H9 (cell line): ENCODE data around the gene DHCR7. TPM values are rescaled to one million over a fixed set of nuclear protein-coding genes. Genes with fewer than 3 reads are reported as not detected.

Source experiments
- DNase-seq: peaks from one replicate; pipeline ENCODE4 v3.0.0-alpha.2; 2017
- H2AFZ ChIP-seq: one replicate; pipeline ENCODE4 v1.6.1; 2013; ENCODE audit warnings: mild to moderate bottlenecking, low read length, control low read depth, moderate library complexity
- H2AK5ac ChIP-seq: 2 replicates; pipeline ENCODE4 v1.6.1; 2013; ENCODE audit warnings: low read length, control low read depth, mixed read lengths; ENCODE audit not compliant: insufficient read length
- H2BK120ac ChIP-seq: one replicate; pipeline ENCODE4 v1.6.1; 2013; ENCODE audit warnings: low read depth, mild to moderate bottlenecking, low read length, control low read depth, inconsistent platforms; ENCODE audit not compliant: poor library complexity, severe bottlenecking
- H2BK12ac ChIP-seq: 2 replicates; pipeline ENCODE4 v1.6.1; 2013; ENCODE audit warnings: low read length, control low read depth, mixed read lengths, low read depth; ENCODE audit not compliant: insufficient read length
- H2BK15ac ChIP-seq: 2 replicates; pipeline ENCODE4 v1.6.1; 2013; ENCODE audit warnings: low read depth, low read length, control low read depth
- H2BK20ac ChIP-seq: one replicate; pipeline ENCODE4 v1.6.1; 2013; ENCODE audit warnings: low read depth, mild to moderate bottlenecking, low read length, control low read depth, inconsistent platforms; ENCODE audit not compliant: poor library complexity, severe bottlenecking
- H2BK5ac ChIP-seq: 2 replicates; pipeline ENCODE4 v1.6.1; 2013; ENCODE audit warnings: low read length, control low read depth, mixed read lengths; ENCODE audit not compliant: insufficient read length
- H3K14ac ChIP-seq: 2 replicates; pipeline ENCODE4 v1.6.1; 2013; ENCODE audit warnings: low read length, control low read depth; ENCODE audit not compliant: insufficient read depth
- H3K18ac ChIP-seq: 2 replicates; pipeline ENCODE4 v1.6.1; 2013; ENCODE audit warnings: low read depth, mild to moderate bottlenecking, mixed read lengths, low read length, control low read depth; ENCODE audit not compliant: insufficient read length
- H3K23ac ChIP-seq: 2 replicates; pipeline ENCODE4 v1.6.1; 2013; ENCODE audit warnings: low read length, control low read depth, mixed read lengths, low read depth; ENCODE audit not compliant: insufficient read length
- H3K23me2 ChIP-seq: 2 replicates; pipeline ENCODE4 v1.6.1; 2013; ENCODE audit warnings: low read depth, mild to moderate bottlenecking, mixed read lengths, low read length, control low read depth; ENCODE audit not compliant: insufficient read length, poor library complexity, severe bottlenecking
- H3K27ac ChIP-seq: 2 replicates; pipeline ENCODE4 v1.5.1; 2013; ENCODE audit warnings: low read length, control low read depth, mixed read lengths, low read depth; ENCODE audit not compliant: insufficient read length
- H3K27me3 ChIP-seq: 2 replicates; pipeline ENCODE4 v1.6.1; 2013; ENCODE audit warnings: low read length, control low read depth, inconsistent platforms; ENCODE audit not compliant: insufficient read depth
- H3K4ac ChIP-seq: 2 replicates; pipeline ENCODE4 v1.6.1; 2013; ENCODE audit warnings: low read depth, mild to moderate bottlenecking, control low read depth, inconsistent platforms, low read length, moderate library complexity
- H3K4me1 ChIP-seq: 2 replicates; pipeline ENCODE4 v1.6.1; 2013; ENCODE audit warnings: low read length, control low read depth, inconsistent platforms; ENCODE audit not compliant: insufficient read depth
- H3K4me2 ChIP-seq: 2 replicates; pipeline ENCODE4 v1.6.1; 2013; ENCODE audit warnings: low read length, control low read depth, mixed read lengths; ENCODE audit not compliant: insufficient read length, insufficient read depth
- H3K56ac ChIP-seq: 2 replicates; pipeline ENCODE4 v1.6.1; 2013; ENCODE audit warnings: low read depth, mild to moderate bottlenecking, mixed read lengths, low read length, control low read depth; ENCODE audit not compliant: insufficient read length
- H3K79me1 ChIP-seq: 2 replicates; pipeline ENCODE4 v1.6.1; 2013; ENCODE audit warnings: low read depth, mild to moderate bottlenecking, moderate library complexity, low read length, control low read depth, inconsistent platforms; ENCODE audit not compliant: insufficient read depth, poor library complexity, severe bottlenecking
- H3K79me2 ChIP-seq: 2 replicates; pipeline ENCODE4 v1.6.1; 2013; ENCODE audit warnings: low read length, control low read depth, inconsistent platforms; ENCODE audit not compliant: insufficient read depth
- H3K9ac ChIP-seq: 2 replicates; pipeline ENCODE4 v1.6.1; 2013; ENCODE audit warnings: low read length, control low read depth, mixed read lengths; ENCODE audit not compliant: insufficient read length; ENCODE audit errors: extremely low read depth
- H3K9me3 ChIP-seq: one replicate; pipeline ENCODE4 v1.6.1; 2013; ENCODE audit warnings: low read depth, low read length, inconsistent platforms; ENCODE audit not compliant: control insufficient read depth
- H3T11ph ChIP-seq: one replicate; pipeline ENCODE4 v1.6.1; 2013; ENCODE audit warnings: mild to moderate bottlenecking, low read length, control low read depth, inconsistent platforms
- H4K20me1 ChIP-seq: one replicate; pipeline ENCODE4 v1.6.1; 2013; ENCODE audit not compliant: control insufficient read depth, insufficient read length, insufficient read depth
- H4K5ac ChIP-seq: 2 replicates; pipeline ENCODE4 v1.6.1; 2013; ENCODE audit warnings: low read depth, mild to moderate bottlenecking, mixed read lengths, low read length, control low read depth; ENCODE audit not compliant: insufficient read length
- H4K8ac ChIP-seq: replicated peaks from 2 replicates; pipeline ENCODE4 v1.6.1; 2013; ENCODE audit warnings: low read length, control low read depth, mixed read lengths, low read depth; ENCODE audit not compliant: insufficient read length
- H4K91ac ChIP-seq: 2 replicates; pipeline ENCODE4 v1.6.1; 2013; ENCODE audit warnings: low read depth, mild to moderate bottlenecking, moderate library complexity, mixed read lengths, low read length, control low read depth; ENCODE audit not compliant: insufficient read length
- H3K27ac Mint-ChIP-seq, 3 experiments: 2 replicates in 2 of 3; 3 replicates in 1 of 3; pipeline ENCODE4 v1.8.0; 2020 to 2021; ENCODE audit warnings: mixed read lengths in 3 of 3, mild to moderate bottlenecking in 1 of 3, moderate library complexity in 1 of 3
- H3K27me3 Mint-ChIP-seq: 2 replicates; pipeline ENCODE4 v1.8.0; 2021; ENCODE audit warnings: low read depth, mild to moderate bottlenecking, moderate library complexity, mixed read lengths
- H3K36me3 Mint-ChIP-seq, 3 experiments: 2 replicates in 2 of 3; 3 replicates in 1 of 3; pipeline ENCODE4 v1.8.0; 2020 to 2021; ENCODE audit warnings: low read depth in 3 of 3, mixed read lengths in 3 of 3; ENCODE audit not compliant: insufficient read depth in 1 of 3
- H3K4me1 Mint-ChIP-seq, 2 experiments: 2 replicates each; pipeline ENCODE4 v1.8.0; 2020; ENCODE audit warnings: mixed read lengths in 2 of 2
- H3K4me3 Mint-ChIP-seq, 2 experiments: 2 replicates in 1 of 2; 3 replicates in 1 of 2; pipeline ENCODE4 v1.8.0; 2020 to 2021; ENCODE audit warnings: mild to moderate bottlenecking in 2 of 2, mixed read lengths in 2 of 2, moderate library complexity in 1 of 2
- H3K9me3 Mint-ChIP-seq, 2 experiments: 2 replicates in 1 of 2; 3 replicates in 1 of 2; pipeline ENCODE4 v1.8.0; 2020; ENCODE audit warnings: mild to moderate bottlenecking in 2 of 2, mixed read lengths in 2 of 2, moderate library complexity in 1 of 2
- CTCF ChIP-seq: fragments of 200-600 bp; sonication (generic); conservative IDR thresholded peaks from 3 replicates; pipeline ENCODE4 v1.8.0; 2021; ENCODE audit warnings: antibody characterized with exemption, mild to moderate bottlenecking
- WGBS: extraction: QIAGEN DNeasy Blood & Tissue Kit; methylation state at CpG from one replicate; pipeline ENCODE4 v1.1.7; 2013; ENCODE audit warnings: missing lambda C conversion rate, low lambda C conversion rate, mixed read lengths; ENCODE audit not compliant: insufficient read length; ENCODE audit errors: extremely low coverage; 5-methylcytosine and 5-hydroxymethylcytosine counted together
- total RNA-seq: library from RNA; stranded (reverse); gene quantifications from 2 replicates; pipeline ENCODE4 v1.2.1, GENCODE V29; 2021

The DHCR7 gene
- total RNA-seq, 1 experiment from 2014 or later = 124 TPM

DNA sequence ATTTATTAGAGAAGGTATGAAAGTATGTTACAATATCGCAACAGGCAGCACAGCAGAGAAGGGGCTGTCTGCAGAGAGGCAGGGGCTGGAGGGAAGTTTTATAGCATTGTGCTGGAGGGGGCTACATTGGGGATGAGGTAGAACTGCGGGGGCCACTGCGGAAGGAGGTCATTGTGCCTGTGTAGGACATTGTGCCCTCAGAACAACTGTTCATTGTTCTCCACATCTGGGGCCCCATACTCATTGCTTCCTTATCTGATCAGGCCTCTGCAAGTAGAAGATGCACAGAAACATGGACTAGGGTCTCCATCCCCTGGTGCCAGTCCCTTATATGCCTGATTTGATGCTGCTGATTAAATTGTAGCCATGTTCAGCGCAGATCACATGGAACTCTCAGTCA, 16.9 kb upstream of the DHCR7 start:
- no CpG with 5 or more reads among the region's 4 CpGs for WGBS
- Histone ChIP-seq H4K5ac (no peak overlapping the region), H4K91ac (no peak overlapping the region), H3K27ac (no peak overlapping the region), H2BK5ac (no peak overlapping the region), H2BK120ac (no peak overlapping the region), H3K4me1 (no peaks in the 10 kb centered on the region), H2BK12ac (no peak overlapping the region), H3K4me2 (no peak overlapping the region), H3K14ac (no peak overlapping the region), H3K79me1 (no peaks in the 10 kb centered on the region), H3K18ac (no peak overlapping the region), H3K23ac (no peak overlapping the region), H3K9ac (no peak overlapping the region), H3K27me3 (no peaks in the 10 kb centered on the region), H2AK5ac (no peak overlapping the region), H3K23me2 (no peaks in the 10 kb centered on the region), H3K56ac (no peak overlapping the region), H3K79me2 (no peaks in the 10 kb centered on the region), H3T11ph (no peak overlapping the region), H4K20me1 (no peaks in the 10 kb centered on the region), H2BK15ac (no peak overlapping the region), H3K4ac (no peak overlapping the region), H3K9me3 (peaks cover 16% of the 10 kb centered on the region), H2BK20ac (no peak overlapping the region), H4K8ac (no peak overlapping the region), H2AFZ (no peak overlapping the region)
- H3K9me3 Mint-ChIP-seq = peaks cover 17 to 21% of the 10 kb centered on the region in 2 experiments
- no peaks in the 10 kb centered on the region; the same call in 1 of the 2 replicates for H3K27me3 Mint-ChIP-seq
- H3K4me1 Mint-ChIP-seq = peaks cover 0 to 3% of the 10 kb centered on the region in 2 experiments; a peak in 3 of 4 replicates
- TF ChIP-seq CTCF = no peak
- H3K27ac Mint-ChIP-seq = no peak overlapping the region
- DNase-seq = no peak
- H3K36me3 Mint-ChIP-seq = peaks cover 37 to 76% (median 58%) of the 10 kb centered on the region in 3 experiments; a peak in 6 of 7 replicates
- H3K4me3 Mint-ChIP-seq = no peak overlapping the region
